NCI-H460 (cell line): ENCODE results near the gene SEMA6B. TPM values are rescaled to one million over a fixed set of nuclear protein-coding genes. Genes with fewer than 3 reads are reported as not detected.

Experiments used
- DNase-seq: peaks from one replicate; pipeline ENCODE4 v3.0.0-alpha.2; 2016; ENCODE audit warnings: low read depth; ENCODE audit errors: extremely low read depth
- total RNA-seq: library from RNA; depleted of rRNA; stranded (reverse); fragments of >200 nt; shearing (Covaris generic); gene quantifications from 2 replicates; pipeline ENCODE4 v1.2.3, GENCODE V29; 2014; rRNA removed

Gene SEMA6B
- total RNA-seq, 1 experiment from 2014 or later, result 5.9 TPM

GRCh38 chr19:4500841-4501591 lies 58.5 kb downstream of the SEMA6B start:
- no peak for DNase-seq

- DNase-seq, result no peak
Measured at GRCh38 chr19:4499855-4500254, 59.6 kb downstream of the SEMA6B start.

GRCh38 chr19:4499318-4499717 lies 60.2 kb downstream of the SEMA6B start:
- DNase-seq, result no peak

DNA sequence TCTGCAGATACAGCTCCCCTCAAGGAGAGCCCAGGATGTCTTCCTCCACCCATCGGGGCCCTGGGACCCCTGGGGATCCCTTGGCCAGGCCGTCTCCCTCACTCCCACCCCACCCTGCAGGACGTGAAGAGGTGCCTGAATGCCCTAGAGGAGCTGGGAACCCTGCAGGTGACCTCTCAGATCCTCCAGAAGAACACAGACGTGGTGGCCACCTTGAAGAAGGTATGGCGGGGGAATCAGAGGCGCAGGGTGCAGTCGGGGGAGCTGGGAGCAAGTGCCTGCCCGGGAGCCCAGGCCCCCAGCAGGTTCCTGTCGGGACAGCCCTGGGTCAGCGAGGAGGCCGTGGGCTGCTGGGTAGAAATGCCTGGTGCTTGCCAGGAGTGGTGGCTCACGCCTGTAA lies 60.8 kb downstream of the SEMA6B start:
- DNase-seq, result no peak

GRCh38 chr19:4497770-4498389 lies 61.6 kb downstream of the SEMA6B start:
- no peak for DNase-seq

DNA sequence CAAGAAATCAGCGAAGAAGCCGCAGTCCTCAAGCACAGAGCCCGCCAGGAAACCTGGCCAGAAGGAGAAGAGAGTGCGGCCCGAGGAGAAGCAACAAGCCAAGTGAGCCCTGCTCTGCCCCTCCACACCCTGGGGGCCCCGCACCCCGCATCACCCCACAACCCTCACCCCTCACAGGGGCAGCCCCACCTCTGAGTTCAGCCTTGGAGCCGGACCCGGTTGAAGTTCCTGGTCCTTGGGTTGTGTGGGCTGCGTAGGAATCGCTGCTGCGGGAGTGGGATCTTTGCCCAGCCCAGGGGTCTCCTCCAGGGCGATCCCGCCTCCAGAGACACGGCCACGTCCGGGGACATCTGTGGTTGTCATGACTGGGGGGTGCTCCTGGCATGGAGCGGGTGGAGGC lies 63.2 kb downstream of the SEMA6B start:
- DNase-seq, result no peak

DNA sequence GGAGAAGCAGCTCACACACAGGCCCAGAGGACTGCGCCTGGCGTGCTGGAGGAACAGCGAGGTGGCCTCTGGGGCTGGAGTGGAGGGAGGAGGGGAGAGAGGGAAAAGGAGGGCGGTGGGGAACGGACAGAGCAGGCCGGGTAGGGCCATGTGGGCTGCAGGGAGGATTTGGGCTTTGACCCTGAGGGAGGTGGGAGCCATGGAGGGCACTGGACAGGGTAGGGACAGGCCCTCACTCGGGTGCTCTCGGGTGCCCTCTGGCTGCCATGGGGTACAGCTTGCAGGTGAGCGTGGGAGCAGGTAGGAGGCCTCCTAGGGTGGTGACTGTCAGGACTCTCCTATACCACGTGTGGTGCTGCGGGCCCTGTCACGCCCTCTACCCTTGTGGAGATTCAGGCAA lies 64.0 kb downstream of the SEMA6B start:
- DNase-seq, result peak; percentile 9

GRCh38 chr19:4494691-4495064 lies 64.8 kb downstream of the SEMA6B start:
- DNase-seq, result no peak

DNA sequence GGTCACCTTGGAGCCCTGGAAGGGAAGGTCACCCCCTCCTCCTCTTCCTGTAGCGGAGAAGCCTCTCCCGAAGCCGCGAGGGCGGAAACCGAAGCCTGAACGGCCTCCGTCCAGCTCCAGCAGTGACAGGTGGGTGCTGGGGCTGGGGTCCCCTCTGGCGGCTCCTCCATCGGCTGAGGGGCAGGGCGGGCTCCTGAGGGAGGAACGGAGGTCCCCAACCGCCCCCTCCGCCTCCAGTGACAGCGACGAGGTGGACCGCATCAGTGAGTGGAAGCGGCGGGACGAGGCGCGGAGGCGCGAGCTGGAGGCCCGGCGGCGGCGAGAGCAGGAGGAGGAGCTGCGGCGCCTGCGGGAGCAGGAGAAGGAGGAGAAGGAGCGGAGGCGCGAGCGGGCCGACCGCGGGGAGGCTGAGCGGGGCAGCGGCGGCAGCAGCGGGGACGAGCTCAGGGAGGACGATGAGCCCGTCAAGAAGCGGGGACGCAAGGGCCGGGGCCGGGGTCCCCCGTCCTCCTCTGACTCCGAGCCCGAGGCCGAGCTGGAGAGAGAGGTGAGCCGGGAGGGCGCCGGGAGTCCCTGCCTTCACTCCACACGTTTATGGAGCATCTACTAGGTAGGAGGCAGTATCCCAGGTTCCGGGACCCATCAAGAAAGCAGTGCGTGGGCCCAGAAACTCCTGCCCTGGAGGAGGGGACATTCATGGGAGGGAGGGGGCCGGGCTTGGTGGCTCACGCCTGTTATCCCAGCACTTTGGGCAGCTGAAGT lies 65.4 kb downstream of the SEMA6B start:
- DNase-seq, result no peak

GRCh38 chr19:4493104-4493928 lies 66.2 kb downstream of the SEMA6B start:
- no peak for DNase-seq

Other genes with a start within 250 kb of the SEMA6B start
- gene STAP2, start 220.9 kb downstream of the SEMA6B start, total RNA-seq, result 2.6 TPM in 2 replicates
- 2.3 and 3.5 TPM in 2 replicates for gene MPND, start 216.1 kb downstream of the SEMA6B start, total RNA-seq
- 31.1 and 36.6 TPM in 2 replicates for gene SH3GL1, start 159.1 kb downstream of the SEMA6B start, total RNA-seq
- gene CHAF1A, start 157.0 kb downstream of the SEMA6B start, total RNA-seq, result 10.8 and 13.1 TPM in 2 replicates
- 31.6 and 51.2 TPM in 2 replicates for gene UBXN6, start 101.9 kb downstream of the SEMA6B start, total RNA-seq
- 15.1 and 15.6 TPM in 2 replicates for gene HDGFL2, start 87.4 kb downstream of the SEMA6B start, total RNA-seq
- gene PLIN4, start 41.2 kb downstream of the SEMA6B start, total RNA-seq, result 0.02 and 0.06 TPM in 2 replicates
- not detected in 2 replicates for gene PLIN5, start 24.5 kb downstream of the SEMA6B start, total RNA-seq
- gene LRG1, start 19.6 kb downstream of the SEMA6B start, total RNA-seq, result 0.15 TPM in 1 of 2 replicates, not detected in the other
- gene TNFAIP8L1, start 79.8 kb upstream of the SEMA6B start, total RNA-seq, result 1.4 and 1.5 TPM in 2 replicates
- gene MYDGF, start 110.7 kb upstream of the SEMA6B start, total RNA-seq, result 184 and 191 TPM in 2 replicates
- 27.9 and 28.4 TPM in 2 replicates for gene DPP9, start 164.2 kb upstream of the SEMA6B start, total RNA-seq
- gene FEM1A, start 232.1 kb upstream of the SEMA6B start, total RNA-seq, result 10.2 and 10.6 TPM in 2 replicates